ENCODE measurements around the gene SNX27. TPM values are rescaled to one million over a fixed set of nuclear protein-coding genes. Genes with fewer than 3 reads are reported as not detected.

The SNX27 gene
- total and polyA plus RNA-seq, 2 experiments from 2014 or later, result 40.6 to 59.7 TPM

GRCh38 chr1:151705146-151705545 lies 93.3 kb downstream of the SNX27 start (continued):
- TF ChIP-seq ZNF462 (CRISPR knock-in tag; IDR thresholded peaks at IDR 0.05), result no peak
- no peak for TF ChIP-seq NANOG (IDR thresholded peaks at IDR 0.05; ENCODE audit: borderline replicate concordance)
- no peak for TF ChIP-seq STAT1 (IDR thresholded peaks at IDR 0.05; ENCODE audit: unreplicated experiment)
- TF ChIP-seq REST (IDR thresholded peaks at IDR 0.05; ENCODE audit: unreplicated experiment), result no peak
- TF ChIP-seq JUNB (IDR thresholded peaks at IDR 0.05; ENCODE audit: unreplicated experiment), result no peak
